LNCAP (cell line): ENCODE measurements around the gene FAM124A.

Experiments
- CTCF ChIP-seq: fragments of 450-650 bp; IDR thresholded peaks from 2 replicates; pipeline ENCODE4 v1.5.1; 2017; ENCODE audit warnings: mild to moderate bottlenecking

The FAM124A gene

GRCh38 chr13:51236491-51236792 is 14.2 kb downstream of the FAM124A start:
- TF ChIP-seq CTCF, result no peak

- TF ChIP-seq CTCF, result no peak
Observed at GRCh38 chr13:51237386-51237785, 15.2 kb downstream of the FAM124A start.

- TF ChIP-seq CTCF, result no peak
Observed at GRCh38 chr13:51237887-51238286, 15.7 kb downstream of the FAM124A start.

GRCh38 chr13:51240178-51240577 is 18.0 kb downstream of the FAM124A start:
- no peak for TF ChIP-seq CTCF

GRCh38 chr13:51240958-51241357 is 18.8 kb downstream of the FAM124A start:
- TF ChIP-seq CTCF, result no peak

- no peak for TF ChIP-seq CTCF
Observed at GRCh38 chr13:51241720-51242119, 19.5 kb downstream of the FAM124A start.

GRCh38 chr13:51243227-51243626 is 21.0 kb downstream of the FAM124A start:
- TF ChIP-seq CTCF, result no peak

- TF ChIP-seq CTCF, result no peak
Observed at GRCh38 chr13:51243832-51244231, 21.6 kb downstream of the FAM124A start.
